IPS DF 4.7 (cell line): ENCODE data around the gene BICD1.

Experiments used
- DNase-seq: peaks from one replicate; pipeline ENCODE4 v3.0.0-alpha.2; 2013; ENCODE audit warnings: low spot score; ENCODE audit errors: extremely low read depth

BICD1 gene

DNA sequence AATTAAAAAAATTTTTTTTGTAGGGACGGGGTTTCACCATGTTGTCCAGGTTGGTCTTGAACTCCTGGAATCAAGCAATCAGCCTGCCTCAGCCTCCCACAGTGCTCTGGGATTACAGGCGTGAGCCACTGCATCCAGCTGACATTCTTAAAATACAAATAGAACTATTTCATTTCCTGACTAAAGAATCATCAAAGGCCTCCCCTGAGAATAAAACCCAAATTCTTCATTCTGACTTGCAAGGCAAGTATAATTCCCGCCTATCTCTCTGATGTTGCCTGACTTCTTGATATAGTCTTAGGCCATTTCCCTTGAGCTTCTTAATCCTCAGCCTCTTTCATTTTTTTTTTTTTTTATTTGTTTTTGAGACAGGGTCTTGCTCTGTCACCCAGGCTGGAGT is 4.4 kb upstream of the BICD1 start:
- DNase-seq: no peak

DNA sequence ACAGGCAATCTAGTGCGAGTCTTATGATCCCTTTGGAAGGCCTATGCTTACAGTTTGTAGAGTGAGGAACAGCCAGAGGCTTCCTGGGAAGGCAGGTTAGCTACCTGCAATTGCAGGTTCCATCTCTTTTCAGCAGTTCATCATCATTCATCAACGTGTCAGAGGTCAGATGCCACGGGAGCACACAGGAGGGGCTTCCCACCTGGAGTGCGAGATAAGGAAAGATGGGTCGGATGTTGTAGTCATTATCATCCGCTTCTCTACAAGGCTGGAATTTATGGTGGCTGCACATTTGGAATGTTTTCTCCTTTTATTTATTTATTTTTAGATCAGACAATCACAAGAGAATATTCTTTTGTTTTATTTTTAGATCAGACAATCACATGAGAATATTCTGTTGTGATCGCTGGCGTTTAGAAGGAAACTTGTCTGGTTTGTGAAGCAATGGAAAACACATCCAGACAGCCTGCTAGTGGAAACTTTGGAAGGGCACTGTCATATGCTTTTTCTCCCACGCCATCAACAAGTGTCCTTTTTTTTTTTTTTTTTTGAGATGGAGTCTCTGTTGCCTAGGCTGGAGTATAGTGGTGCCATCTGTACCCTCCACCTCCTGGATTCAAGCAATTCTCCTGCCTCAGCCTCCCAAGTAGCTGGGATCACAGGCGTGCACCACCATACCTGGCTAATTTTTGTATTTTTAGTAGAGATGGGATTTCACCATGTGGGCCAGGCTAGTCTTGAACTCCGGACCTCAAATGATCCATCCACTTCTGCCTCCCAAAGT is 1.9 kb upstream of the BICD1 start:
- no peak for DNase-seq

DNA sequence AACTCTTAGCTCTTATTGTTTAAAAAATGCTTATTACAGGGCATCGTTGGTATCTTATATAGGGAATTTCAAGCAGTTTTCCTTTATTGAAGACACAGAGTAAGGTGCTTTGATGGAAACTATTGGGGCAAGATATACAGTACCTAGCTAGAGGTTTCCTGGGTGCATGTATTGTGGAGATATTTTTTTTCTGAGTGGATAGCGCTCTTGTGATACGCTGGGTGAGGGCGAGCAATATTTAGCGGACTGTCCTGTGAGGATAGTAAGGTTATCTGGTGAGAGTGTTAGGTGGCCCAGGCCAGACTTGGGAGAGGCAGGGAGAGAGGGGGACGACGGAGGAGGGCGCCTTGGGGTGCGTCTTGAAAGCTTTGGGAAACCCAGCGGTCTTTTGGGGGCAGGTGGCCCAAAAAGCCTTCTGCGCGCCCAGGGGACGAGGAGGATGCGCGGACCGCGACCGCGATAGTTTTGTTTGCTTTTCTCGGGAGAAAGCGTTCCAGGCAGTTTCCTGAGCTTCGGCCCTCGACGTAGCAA is 596 bp upstream of the BICD1 start:
- DNase-seq: no peak

DNA sequence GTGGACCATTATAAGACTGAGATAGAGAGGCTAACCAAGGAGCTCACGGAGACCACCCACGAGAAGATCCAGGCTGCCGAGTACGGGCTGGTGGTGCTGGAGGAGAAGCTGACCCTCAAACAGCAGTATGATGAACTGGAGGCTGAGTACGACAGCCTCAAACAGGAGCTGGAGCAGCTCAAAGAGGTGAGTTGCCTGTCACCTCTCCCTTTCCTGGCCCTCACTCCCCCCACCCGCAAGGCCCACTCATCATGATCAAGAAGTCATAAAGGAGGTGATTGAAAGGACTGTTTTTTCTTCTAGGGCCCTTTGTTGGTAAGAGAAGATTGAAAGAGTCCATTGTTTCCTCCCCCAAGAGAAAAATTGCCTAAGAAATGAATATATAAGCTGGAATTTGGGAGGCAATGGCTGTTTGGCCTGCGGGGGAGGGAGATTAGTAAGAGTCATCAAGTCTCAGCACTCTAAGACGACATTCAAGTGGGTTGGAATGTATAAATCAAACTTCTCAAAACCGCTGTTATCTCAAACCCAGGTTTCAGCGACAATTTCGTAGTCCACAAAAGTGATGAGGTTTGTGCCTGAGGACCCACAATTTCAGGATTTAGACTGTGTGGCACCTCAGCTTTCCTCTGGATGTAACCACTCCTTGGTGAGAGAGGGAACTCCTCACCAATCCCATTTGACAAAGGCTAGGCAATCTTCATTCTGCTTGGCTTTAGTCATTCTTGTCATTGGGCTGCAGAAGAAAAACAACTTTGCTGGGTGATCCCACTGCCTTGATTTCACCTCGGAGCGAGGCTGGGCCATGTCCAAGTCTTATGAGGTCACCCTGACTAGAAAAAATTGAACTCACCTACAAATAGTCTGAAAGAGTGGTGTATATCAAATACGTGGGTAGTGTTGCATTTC is 966 bp downstream of the BICD1 start:
- no peak for DNase-seq

DNA sequence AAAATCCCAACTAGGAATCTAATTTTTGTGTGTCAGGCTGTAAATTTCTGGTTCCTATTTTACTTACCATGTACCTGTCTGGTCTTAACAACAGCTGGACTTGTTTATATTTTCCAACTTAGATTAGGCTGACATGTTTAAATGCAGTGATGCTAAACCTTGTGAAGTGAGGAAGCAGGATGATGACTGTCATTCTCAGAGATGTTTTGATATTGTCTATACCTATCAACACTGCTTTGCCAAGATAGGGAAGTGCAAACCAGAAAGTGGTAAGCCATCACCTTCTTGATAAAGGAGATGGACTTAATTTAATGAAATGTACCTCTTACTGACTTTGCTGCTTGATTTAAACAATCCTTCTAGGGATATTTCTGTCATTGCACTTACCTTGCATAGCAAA is 2.1 kb downstream of the BICD1 start:
- no peak for DNase-seq

DNA sequence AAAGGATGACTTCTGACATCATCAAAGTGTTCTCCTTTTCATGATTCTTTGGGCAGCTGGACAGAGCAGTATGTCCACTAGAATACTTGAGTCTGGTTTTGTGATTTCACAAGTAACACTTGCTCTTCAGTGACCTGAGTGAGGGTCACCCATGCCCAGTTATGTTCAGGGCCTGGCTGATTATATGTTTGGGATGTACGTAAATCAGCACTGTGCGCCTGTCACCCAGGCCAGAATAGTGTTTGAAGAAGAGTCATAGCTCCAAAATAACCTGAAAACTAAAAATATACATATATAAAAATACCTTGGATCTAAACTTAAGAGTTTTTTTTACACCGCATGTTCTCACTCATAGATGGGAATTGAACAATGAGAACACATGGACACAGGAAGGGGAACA is 3.8 kb downstream of the BICD1 start:
- no peak for DNase-seq

DNA sequence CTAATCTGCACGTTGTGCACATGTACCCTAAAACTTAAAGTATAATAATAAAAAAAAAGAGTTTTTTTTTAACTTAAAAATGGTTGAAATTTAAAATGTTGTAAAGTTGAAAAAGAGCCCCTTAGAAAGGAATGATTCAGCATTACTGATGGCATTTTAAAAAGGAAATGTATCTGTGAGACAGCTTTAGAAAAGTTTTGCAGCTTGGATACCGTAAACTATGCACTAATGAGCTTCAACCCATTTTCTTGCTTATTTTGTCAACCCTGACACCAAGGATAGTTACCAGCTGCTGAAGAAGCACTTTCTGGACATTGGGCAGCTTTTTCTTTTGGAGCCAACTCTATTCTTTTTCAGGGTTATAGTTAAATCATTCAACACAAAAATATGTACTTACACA is 4.3 kb downstream of the BICD1 start:
- DNase-seq: no peak

DNA sequence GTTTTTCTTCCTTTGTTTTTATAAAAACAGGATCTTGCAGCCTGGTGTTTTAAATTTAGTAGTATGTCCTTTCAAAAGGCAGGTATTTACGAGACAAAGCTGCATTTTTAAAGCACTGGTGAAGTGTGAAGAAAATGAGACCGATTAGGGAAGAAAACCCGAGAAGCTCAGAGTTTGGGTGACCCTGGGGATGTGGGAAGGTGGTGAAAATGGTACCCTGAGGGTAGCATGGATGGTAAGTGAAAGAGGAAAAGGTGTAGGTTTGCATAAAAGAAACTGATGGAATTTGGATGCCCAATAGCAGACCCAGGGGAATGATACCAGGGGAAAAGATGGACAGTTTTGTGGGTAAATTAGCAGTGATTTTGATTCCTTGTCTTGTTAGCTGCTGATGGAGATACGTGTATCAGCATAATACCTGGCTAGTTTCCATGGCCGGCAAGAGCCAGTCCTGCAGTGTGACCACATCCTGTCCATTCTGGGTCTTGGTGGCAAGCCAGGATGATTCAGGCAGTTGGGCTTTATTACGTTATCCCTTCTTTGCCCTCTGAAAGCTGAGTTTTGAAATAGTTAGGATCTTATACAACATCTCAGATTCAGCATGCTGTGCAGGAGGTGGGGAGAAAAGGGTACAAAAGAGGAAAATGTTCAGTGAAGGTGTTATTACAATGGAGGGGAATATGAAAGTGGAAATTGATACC is 8.9 kb downstream of the BICD1 start:
- DNase-seq: no peak

DNA sequence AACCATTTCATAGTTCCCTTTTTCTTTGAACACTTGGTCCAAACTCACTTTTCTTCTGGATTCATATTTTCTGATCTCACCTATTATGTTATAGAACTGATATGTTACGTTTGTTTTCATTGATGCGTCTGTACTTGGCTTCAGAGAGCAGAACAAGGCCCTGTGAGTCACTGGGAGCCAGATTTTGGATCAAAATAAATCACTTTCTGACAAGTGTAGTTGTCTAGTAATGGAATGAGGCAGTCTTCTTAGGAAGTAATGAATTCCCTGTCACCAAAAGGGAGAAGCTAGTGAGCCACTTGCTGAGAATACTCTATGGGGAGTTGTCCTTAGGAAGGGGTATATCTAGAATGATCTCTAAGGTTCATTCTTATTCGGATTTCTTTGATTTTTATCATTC is 10.2 kb downstream of the BICD1 start:
- DNase-seq: no peak

DNA sequence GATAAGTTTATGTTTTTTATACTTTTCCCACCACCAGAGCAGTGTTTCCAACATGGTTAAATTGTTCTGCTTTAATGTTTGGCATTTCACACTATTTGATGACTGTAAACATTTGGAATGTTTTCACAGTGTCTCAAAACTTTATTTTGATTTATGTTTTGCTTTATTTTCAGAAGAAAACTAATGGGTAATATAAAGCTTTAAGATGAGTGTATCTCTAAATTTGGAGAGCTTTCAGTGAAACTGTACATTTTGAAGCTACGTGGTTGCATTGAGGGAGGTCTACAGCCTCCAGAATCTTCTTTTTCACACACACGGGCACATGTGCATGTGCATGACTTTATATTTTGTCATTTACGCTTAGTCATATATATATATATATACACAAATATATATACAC is 10.7 kb downstream of the BICD1 start:
- no peak for DNase-seq

DNA sequence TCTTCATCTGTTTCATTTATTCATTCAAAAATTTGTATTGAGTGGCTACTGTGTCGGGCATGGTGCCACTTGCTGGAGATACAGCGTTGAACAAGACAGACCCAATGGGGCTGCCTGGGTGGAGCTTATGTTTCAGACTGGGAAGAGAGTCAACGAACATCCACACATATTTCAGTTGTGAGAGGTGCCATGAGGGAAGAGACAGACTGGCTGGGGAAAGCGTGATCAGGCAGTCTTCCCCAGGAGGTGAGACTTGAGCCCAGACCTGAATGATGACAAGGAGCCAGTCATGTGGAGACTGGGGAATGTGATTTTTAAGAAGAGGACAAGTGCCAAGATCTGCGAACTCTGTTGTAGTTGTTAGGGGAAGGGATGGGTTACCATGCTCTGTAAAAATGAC is 12.2 kb downstream of the BICD1 start:
- DNase-seq: no peak

DNA sequence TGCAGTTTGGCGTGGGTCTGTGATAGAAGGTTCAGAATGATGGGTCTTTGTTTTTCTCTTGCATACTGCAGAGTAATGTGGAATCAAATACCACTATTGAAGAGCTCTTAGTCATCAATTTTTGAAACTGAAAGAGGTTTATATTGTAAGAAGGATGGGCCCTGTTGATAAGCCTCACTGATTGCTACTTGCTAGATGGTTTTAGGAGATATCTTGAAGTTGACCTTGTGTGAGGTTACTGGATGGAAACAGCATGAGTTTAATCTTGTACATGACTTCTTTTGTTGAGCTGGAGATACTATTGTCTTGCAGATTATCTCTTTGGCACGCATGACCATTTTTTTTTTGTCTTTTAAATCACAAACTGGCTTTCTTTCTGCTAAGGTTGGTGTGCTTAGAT is 13.8 kb downstream of the BICD1 start:
- peak; percentile 68 for DNase-seq

DNA sequence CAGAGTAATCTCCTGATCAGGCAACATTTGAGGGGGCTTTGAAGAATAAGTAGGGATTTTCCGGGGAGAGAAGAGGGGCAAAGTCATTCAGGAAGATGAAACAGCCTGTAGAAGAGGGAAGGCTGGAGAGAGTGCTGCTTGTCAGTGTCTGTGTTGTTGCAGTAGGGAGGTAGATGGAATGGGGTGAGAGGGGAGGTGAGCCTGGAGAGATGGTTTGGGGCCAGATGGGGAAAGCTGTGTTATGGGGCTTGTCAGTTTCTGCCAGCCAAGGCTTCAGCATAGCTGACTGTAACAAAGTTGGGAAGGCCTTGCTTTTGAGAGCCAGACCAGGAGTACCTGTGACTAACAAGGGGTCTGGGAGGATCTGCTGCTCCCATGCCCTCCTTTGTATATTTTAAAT is 18.0 kb downstream of the BICD1 start:
- no peak for DNase-seq

DNA sequence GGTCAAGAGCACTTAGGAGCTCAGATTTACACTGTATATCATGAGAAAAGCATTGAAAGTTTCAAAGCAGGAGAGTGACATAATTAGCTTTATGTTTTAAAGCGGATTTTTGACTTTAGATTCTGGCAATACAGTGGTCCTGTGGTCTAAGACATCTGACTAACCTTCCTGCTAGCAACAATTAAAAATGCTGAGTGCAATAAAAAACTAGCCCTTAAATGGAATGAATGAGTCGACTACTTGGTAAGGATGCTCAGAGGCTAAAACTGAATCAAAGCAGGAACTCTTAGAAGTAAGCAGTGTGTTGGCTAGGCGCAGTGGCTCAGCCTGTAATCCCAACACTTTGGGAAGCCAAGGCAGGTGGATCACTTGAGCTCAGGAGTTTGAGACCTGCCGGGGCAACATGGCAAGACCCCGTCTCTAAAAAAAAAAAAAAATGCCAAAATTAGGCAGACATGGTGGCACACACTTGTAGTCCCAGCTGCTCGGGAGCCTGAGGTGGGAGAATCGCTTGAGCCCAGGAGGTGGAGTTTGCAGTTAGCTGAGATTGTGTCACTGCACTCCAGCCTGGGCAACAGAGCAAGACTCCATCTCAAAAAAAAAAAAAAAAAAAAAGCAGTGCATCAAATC is 18.9 kb downstream of the BICD1 start:
- DNase-seq: no peak

DNA sequence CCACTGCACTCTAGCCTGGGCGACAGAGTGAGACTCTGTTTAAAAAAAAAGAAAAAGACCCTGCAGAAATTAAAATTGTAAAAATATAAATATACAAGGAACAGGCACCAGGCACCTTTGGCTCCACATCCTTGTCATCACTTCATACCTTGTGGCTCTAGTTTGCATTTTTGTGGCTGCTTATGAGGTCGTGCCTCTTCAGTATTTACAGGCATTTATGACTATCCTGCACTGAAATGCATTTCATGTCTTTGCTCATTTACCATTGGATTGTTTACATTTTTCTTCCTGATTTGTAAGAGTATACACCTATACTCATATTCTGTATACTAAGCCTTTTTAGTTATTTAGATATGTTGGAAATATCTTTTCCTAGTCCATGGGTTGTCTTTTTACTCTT is 20.1 kb downstream of the BICD1 start:
- no peak for DNase-seq

DNA sequence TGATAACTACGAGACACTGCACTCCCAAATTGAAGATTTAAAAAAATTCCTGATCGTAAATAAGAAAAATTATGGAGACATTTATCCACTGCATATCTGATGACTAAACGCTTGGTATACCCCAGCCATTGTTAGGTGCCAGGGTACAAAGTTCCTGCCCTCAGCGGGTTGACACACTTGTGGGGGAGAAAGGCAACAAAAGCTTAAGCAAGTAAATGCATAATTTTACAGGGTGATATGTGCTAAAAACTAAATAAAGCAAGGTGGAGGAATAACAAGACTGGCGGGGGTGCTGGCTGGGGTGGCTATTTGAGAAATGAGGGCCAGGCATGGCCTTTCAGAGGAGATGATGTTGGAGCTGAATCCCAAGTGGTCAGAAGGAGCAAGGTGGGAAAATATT is 25.0 kb downstream of the BICD1 start:
- DNase-seq: no peak

DNA sequence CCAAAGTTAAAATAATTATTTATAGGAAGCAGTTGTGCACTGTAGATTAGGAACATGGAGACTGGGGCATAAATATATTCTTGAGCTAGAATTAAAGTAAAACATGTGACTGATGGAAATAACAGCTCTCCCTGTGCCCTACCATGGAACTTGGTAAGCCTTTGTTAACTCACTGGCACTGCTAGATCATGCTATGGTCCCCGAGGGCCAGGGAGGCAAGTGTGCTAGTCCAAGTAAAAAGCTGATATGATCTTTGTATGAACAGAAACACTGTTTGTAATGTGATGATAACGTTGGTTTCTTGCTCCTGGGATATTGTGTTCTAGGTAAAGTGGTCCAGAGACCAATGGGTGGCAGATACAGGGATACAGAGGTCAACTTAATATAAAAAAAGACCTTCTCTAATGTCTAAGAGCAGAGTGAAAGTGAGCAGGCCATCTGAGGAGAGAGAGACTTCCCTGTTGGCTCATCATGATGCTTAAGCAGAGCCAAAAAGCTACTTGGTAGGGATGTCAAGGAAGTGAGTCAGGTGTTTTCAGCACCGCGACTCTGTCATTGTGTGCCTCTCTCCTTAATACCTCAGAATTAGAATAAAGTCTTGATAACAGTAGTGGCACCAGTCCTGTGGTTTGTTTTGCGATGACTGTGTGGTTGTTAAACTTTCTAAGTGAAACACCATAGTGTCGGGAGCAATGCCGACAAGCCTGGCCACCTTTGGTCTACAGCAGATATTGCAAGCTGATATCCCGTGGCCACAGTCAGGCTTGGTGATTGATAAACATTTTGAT is 27.6 kb downstream of the BICD1 start:
- no peak for DNase-seq

DNA sequence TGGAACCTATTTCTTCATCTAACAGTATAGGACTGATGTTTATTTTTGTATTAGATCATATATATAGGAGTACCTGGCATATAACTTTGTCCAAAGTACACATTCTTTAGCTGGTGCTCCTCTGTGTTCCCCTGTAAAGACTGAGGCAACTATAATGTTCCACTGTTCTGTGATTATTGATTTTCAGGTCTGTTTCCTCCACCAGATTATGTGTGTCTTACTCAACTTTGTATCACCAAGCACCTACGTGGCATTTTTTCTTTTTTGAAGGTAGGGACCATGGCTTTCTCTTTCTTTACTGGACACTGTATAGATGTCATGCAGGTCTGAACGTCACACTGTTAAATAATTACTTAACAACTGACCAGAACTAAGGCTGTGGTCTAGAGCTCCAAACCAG is 29.3 kb downstream of the BICD1 start:
- no peak for DNase-seq

DNA sequence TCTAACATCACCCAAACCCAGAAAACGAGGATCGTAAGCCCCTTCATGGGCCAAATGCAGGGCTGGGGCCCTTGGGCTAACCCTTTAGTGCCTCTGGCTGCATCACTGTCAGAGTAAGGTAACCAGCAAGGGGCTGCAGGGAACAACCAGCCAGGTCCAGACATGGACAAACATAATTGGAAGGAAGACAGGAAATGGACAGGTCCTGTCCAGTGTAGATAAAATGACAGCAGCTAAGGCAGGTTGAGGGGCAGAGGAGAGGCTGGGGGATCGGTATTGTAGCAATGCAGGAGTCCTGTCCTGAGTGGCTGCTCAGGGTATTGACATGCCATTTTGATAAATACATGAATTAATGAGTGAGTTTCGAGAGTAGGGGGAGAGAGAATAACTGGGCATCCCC is 29.8 kb downstream of the BICD1 start:
- DNase-seq: no peak

DNA sequence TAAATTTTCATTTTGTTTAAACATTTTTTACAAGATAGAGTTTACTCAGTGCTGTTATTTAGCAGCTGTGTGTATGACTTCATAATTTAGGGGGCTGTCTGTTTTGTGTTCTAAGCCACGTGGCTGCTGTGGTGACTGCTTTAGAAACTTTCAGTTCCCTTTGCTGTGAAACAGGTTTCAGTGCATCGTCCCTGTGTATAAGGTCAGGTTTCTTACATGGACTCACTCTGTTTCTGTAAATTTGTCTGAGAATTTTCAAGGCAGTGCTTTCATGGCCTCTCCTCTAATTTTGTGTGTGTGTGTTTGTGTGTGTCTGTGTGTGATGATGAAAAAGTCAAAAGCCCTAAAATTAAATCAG is 32.4 kb downstream of the BICD1 start:
- no peak for DNase-seq

DNA sequence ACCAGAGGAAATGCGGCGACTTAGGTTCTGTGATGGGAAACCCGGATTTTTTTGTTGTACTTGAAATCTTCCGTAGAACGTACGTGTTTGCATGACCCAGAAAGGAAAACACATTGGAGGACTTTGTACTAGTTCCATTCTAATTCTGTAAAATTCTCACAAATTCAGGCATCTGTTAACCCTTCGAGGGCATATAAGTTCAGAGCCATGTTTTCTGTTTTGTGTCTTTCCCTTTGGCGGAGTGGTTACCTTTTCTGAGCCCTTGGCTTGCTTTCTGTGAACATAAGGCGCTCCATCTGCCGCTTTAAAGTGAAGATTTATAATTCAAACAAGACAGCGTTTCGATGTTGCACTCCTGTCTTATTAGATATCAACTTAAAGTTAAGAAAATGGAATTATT is 34.2 kb downstream of the BICD1 start:
- DNase-seq: no peak
